NB4 (cell line): ENCODE measurements around the gene TFDP3.

Experiments used
- POLR2A ChIP-seq: IDR thresholded peaks from 2 replicates; pipeline ENCODE4 v1.6.1; 2011; ENCODE audit warnings: mild to moderate bottlenecking; ENCODE audit not compliant: insufficient read length; ENCODE audit errors: extremely low read depth
- TF ChIP-seq, protein P1 (sequence below): IDR thresholded peaks from one replicate; pipeline ENCODE4 v1.5.1; 2012; ENCODE audit warnings: low read depth, low read length

- TF ChIP-seq, protein P1, sequence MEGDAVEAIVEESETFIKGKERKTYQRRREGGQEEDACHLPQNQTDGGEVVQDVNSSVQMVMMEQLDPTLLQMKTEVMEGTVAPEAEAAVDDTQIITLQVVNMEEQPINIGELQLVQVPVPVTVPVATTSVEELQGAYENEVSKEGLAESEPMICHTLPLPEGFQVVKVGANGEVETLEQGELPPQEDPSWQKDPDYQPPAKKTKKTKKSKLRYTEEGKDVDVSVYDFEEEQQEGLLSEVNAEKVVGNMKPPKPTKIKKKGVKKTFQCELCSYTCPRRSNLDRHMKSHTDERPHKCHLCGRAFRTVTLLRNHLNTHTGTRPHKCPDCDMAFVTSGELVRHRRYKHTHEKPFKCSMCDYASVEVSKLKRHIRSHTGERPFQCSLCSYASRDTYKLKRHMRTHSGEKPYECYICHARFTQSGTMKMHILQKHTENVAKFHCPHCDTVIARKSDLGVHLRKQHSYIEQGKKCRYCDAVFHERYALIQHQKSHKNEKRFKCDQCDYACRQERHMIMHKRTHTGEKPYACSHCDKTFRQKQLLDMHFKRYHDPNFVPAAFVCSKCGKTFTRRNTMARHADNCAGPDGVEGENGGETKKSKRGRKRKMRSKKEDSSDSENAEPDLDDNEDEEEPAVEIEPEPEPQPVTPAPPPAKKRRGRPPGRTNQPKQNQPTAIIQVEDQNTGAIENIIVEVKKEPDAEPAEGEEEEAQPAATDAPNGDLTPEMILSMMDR = no peak
- TF ChIP-seq POLR2A = no peak
Observed at GRCh38 chrX:133215017-133215416, 3.1 kb downstream of the TFDP3 start.
